EH (cell line): ENCODE results near the gene KCNA1.

Source experiments
- DNase-seq: peaks from one replicate; pipeline ENCODE4 v3.0.0-alpha.2; 2015; ENCODE audit warnings: low read depth

Gene KCNA1

GRCh38 chr12:4960547-4960946, 50.8 kb downstream of the KCNA1 start:
- no peak for DNase-seq

GRCh38 chr12:4961311-4961710, 51.6 kb downstream of the KCNA1 start:
- DNase-seq: no peak

- peak; percentile 10 for DNase-seq
Measured at GRCh38 chr12:4962539-4963486, 53.1 kb downstream of the KCNA1 start.
